Stomach smooth muscle (tissue), 2 donors: ENCODE data around the gene MBL2.

ENCODE experiments used
- H3K27ac ChIP-seq: one replicate; pipeline ENCODE4 v1.7.0; 2013; ENCODE audit warnings: mild to moderate bottlenecking, low read length, inconsistent platforms
- H3K27me3 ChIP-seq, 2 donors: one replicate each; pipeline ENCODE4 v1.7.0; 2013; ENCODE audit warnings: low read length in 2 of 2; ENCODE audit not compliant: insufficient read depth in 2 of 2, control insufficient read depth in 1 of 2
- H3K36me3 ChIP-seq, 2 donors: one replicate each; pipeline ENCODE4 v1.7.0; 2013; ENCODE audit warnings: low read length in 2 of 2; ENCODE audit not compliant: control insufficient read depth in 2 of 2, insufficient read depth in 2 of 2
- H3K4me1 ChIP-seq: one replicate; pipeline ENCODE4 v1.7.0; 2013; ENCODE audit warnings: low read length; ENCODE audit not compliant: control insufficient read depth, insufficient read depth
- H3K4me3 ChIP-seq, 2 donors: one replicate each; pipeline ENCODE4 v1.7.0; 2013; ENCODE audit warnings: low read length in 2 of 2
- H3K9ac ChIP-seq, 2 donors: one replicate each; pipeline ENCODE4 v1.7.0; 2013; ENCODE audit warnings: low read length in 2 of 2, mild to moderate bottlenecking in 1 of 2
- H3K9me3 ChIP-seq, 2 donors: one replicate each; pipeline ENCODE4 v1.7.0; 2013; ENCODE audit warnings: low read length in 2 of 2; ENCODE audit not compliant: control insufficient read depth in 2 of 2
- donor health status: healthy.
- donor health status: Pancreatic carcinoma.

Gene MBL2

DNA sequence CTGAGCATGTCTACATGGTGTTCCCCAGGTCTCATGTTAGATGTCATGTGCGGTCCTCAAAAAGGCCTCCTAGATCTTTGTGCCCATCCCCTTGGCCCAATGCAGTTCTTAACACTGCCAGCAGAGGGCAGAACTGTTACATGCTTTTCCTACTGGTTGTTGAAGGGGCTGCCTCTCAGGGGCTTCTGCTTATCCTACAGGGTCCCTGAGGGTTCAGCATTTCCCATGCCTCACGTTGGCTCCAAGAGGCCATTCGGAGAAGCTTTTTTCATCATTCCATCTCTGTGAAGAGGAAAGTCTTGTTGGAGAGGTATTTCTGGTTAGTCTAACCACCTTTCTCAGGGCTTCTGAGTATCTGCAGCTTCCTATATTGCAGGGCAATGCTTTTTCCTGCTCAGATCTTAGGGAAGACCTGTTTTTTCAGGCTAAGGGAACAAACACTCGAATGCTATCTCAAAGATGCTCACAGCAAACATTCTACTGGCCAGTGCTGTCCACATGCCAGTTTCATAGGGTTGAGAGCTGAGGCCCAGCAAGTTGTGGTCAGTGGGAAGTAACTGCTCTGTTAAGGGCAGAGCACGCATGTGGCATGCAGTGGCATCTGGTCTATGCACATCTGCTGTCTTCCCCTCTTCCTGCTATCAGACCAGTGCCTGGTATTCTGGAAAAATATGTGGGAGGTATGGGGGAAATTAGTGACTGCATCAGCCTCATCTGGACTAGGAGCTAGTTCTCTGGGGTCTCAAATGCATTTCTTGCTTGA lies 31.5 kb downstream of the MBL2 start:
- H3K27ac ChIP-seq, result no peak overlapping the region
- H3K9ac ChIP-seq, result no peak overlapping the region
- no peaks in the 10 kb centered on the region for H3K9me3 ChIP-seq
- no peaks in the 10 kb centered on the region for H3K27me3 ChIP-seq
- no peaks in the 10 kb centered on the region for H3K36me3 ChIP-seq
- H3K4me1 ChIP-seq, result no peaks in the 10 kb centered on the region
- H3K4me3 ChIP-seq, result no peak overlapping the region

DNA sequence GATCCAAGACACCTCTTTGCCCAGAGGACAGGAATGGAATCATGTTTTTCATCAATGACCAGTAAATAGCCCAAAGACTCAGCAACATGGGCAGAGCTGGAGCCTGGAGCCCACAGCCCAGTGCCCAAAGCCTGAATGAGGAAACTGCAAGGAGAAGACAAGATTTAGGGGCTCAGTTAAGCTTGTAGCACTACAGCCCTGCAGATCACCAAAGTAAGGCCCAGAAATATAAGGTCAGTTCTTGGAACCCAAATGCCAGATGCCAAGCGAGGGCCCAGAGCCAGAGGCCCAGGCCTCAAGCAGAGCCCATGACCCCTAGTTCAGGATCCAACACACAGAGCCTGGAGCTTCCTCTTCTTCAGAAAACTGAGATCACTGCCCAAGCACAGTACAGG lies 32.4 kb downstream of the MBL2 start:
- Histone ChIP-seq H3K9ac (no peak overlapping the region), H3K36me3 (no peaks in the 10 kb centered on the region), H3K4me1 (no peaks in the 10 kb centered on the region), H3K9me3 (no peaks in the 10 kb centered on the region), H3K27ac (no peak overlapping the region), H3K27me3 (no peaks in the 10 kb centered on the region), H3K4me3 (no peak overlapping the region)

DNA sequence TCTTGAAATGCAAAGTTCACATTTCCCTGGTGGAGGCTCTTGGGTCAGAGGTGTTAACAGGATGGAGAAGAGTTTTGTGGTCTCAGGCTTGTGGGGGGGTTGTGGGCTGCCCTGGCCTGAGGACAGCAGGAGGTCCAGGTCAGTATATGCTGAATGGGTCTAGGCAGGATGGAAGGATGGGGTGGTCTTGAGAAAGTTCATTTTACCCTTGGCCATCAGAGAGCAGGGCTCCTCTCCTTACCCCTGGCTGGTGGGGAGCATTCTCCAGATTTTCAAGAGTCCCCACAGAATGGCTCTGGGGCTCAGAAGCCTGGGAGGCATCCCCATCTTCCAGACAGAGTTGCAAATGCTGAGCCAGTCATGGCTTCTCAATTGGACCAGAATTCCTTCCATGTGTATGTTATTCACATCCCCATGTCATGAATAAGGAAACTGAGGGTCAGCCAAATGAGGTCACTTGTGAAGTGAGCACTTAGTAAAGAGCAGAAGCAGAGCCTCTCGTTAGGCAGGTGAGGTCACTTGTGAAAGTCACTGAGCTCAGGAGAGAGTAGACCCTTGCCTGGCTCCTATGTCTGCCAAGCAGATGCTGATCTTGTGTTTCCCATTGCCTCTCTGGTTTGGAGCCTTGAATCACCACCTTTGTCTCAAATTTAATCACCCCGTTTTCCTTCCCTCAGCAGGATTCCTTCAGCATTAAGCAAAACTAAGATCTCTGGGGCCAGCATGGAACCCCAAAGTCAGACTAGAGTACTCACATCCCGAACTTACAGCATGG lies 33.0 kb downstream of the MBL2 start:
- Histone ChIP-seq H3K27me3 (no peaks in the 10 kb centered on the region), H3K27ac (no peak overlapping the region), H3K4me1 (no peaks in the 10 kb centered on the region), H3K4me3 (no peak overlapping the region), H3K9ac (no peak overlapping the region), H3K9me3 (no peaks in the 10 kb centered on the region), H3K36me3 (no peaks in the 10 kb centered on the region)

DNA sequence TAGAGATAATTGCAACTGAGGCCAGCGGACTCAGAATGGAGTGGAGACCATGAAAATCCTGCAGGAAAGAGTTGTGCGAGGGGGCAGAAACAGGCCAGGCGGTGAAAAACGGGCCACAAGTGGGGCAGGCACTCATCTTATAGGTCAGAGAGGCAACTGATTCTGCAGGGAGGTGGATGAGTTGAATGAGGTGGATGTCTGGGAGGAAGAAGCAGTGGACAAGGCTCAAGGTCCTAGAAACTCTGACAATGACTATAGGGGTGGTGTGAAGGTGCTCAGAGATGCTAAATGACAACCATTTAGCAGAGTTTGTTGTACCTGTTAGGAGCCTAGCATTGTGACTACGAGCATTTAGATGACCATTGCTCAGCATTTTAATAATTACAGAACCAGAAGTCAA lies 33.6 kb downstream of the MBL2 start:
- Histone ChIP-seq H3K27ac (no peak overlapping the region), H3K9ac (no peak overlapping the region), H3K9me3 (no peaks in the 10 kb centered on the region), H3K4me1 (no peaks in the 10 kb centered on the region), H3K4me3 (no peak overlapping the region), H3K36me3 (no peaks in the 10 kb centered on the region), H3K27me3 (no peaks in the 10 kb centered on the region)

DNA sequence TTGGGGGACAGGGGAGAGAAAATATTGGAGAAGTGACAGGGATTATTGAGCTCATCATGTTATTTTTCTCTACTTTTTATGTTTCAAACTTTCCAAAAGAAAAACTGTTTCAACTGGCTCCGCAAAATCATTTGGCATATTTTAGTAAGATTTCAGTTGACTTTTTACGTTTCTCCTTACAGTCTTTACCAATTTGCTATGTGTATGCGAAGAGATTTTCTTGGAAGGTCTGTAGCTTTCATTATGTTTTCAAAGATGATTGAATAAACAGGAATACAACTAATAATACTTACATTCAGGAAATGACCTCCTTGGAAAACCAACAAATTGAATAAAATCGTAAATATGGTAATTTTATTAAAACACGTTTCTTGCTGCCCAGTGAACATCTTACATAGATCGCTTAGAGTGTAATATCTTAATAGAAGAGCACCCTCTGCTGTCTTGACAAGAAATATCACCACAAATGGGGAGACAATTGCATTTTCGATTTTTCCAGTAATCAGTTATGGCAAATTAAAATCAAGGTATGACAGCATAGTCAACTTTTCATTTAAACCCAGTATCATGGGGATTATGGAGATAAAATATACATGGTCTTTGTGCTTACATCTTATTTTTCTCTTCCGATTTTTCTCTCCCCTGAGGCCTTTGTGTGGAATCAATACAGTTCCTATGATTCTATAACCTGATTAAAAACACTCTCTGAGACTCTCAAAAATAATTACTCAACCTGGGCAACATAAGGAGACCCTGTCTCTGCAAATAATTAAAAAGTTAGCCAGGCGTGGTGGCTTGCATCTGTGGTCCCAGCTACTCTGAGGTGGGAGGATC lies 43.1 kb downstream of the MBL2 start:
- no peaks in the 10 kb centered on the region for H3K4me1 ChIP-seq
- no peaks in the 10 kb centered on the region for H3K36me3 ChIP-seq
- no peak overlapping the region for H3K9ac ChIP-seq
- H3K27ac ChIP-seq, result no peak overlapping the region
- H3K9me3 ChIP-seq, result no peaks in the 10 kb centered on the region
- H3K27me3 ChIP-seq, result no peaks in the 10 kb centered on the region
- no peak overlapping the region for H3K4me3 ChIP-seq

DNA sequence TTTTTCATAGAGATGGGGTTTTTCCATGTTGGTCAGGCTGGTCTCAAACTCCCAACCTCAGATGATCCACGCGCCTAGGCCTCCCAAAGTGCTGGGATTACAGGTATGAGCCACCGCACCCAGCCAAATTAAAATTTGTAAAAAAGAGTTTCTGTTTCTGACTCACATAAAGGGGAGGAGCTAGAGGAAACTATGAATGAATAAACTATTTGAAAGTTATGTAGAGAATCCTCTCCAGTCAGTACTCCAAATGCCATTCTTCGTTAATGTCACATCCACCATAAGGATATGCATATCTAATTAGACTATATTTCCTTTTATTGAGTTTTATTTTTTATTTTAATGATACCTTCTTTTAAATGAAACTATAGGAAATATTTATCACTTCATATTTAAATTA lies 52.6 kb downstream of the MBL2 start:
- H3K27me3 ChIP-seq, result no peaks in the 10 kb centered on the region
- no peak overlapping the region for H3K4me3 ChIP-seq
- no peaks in the 10 kb centered on the region for H3K36me3 ChIP-seq
- H3K9ac ChIP-seq, result no peak overlapping the region
- H3K27ac ChIP-seq, result no peak overlapping the region
- no peaks in the 10 kb centered on the region for H3K4me1 ChIP-seq
- no peaks in the 10 kb centered on the region for H3K9me3 ChIP-seq
